Activated CD8-positive, alpha-beta T cell treated with anti-CD3 and anti-CD28 coated beads for 36 hours (primary cell): Measurements from ENCODE around the gene WDR62. TPM values are rescaled to one million over a fixed set of nuclear protein-coding genes. Genes with fewer than 3 reads are reported as not detected.

ENCODE experiments used
- ATAC-seq: fragments of 200-7000 bp; cut with Tn5 transposase; one replicate; pipeline ENCODE4 v1.10.0; 2021; ENCODE audit warnings: mild to moderate bottlenecking, moderate library complexity
- CTCF ChIA-PET: fragments of 350-600 bp; sonication (Branson Sonifier 250); formaldehyde crosslinking; loops from one replicate; lab custom pipeline; 2021; ENCODE audit warnings: antibody characterized with exemption; lab: Charles Lee
- POLR2A ChIA-PET: fragments of 350-600 bp; sonication (Branson Sonifier 250); formaldehyde crosslinking; loops from one replicate; lab custom pipeline; 2021; ENCODE audit warnings: antibody characterized with exemption; lab: Charles Lee
- DNase-seq: peaks from one replicate; pipeline ENCODE4 v3.0.0-alpha.2; 2020
- H3K27ac Mint-ChIP-seq: one replicate; pipeline ENCODE4 v1.8.0; 2021; ENCODE audit warnings: mild to moderate bottlenecking, mixed read lengths
- H3K27me3 Mint-ChIP-seq: one replicate; pipeline ENCODE4 v1.8.0; 2021; ENCODE audit warnings: mixed read lengths
- H3K36me3 Mint-ChIP-seq: one replicate; pipeline ENCODE4 v1.8.0; 2021; ENCODE audit warnings: low read depth, mixed read lengths
- H3K4me1 Mint-ChIP-seq: one replicate; pipeline ENCODE4 v1.8.0; 2021; ENCODE audit warnings: low read depth, mixed read lengths
- H3K4me3 Mint-ChIP-seq: one replicate; pipeline ENCODE4 v1.8.0; 2021; ENCODE audit warnings: mild to moderate bottlenecking, moderate library complexity, mixed read lengths
- H3K9me3 Mint-ChIP-seq: one replicate; pipeline ENCODE4 v1.8.0; 2021; ENCODE audit warnings: mixed read lengths
- CTCF ChIP-seq: fragments of 200-600 bp; IDR thresholded peaks from one replicate; pipeline ENCODE4 v1.8.0; 2022; ENCODE audit warnings: antibody characterized with exemption, mild to moderate bottlenecking
- intact Hi-C: fragments of 100-400 bp; cut with micrococcal nuclease; formaldehyde crosslinking; loops from one replicate; pipeline ENCODE4 v1.10.0; 2022
- total RNA-seq, 2 experiments: library from RNA; stranded (reverse); gene quantifications; one replicate each; pipeline ENCODE4 v1.2.3, GENCODE V29; 2021

The WDR62 gene
- total RNA-seq, 2 experiments from 2014 or later = 19.8 to 22.6 TPM

GRCh38 chr19:36106441-36106840 lies 51.7 kb downstream of the WDR62 start:
- peaks cover 14% of the 10 kb centered on the region for H3K36me3 Mint-ChIP-seq
- DNase-seq (no peak), ATAC-seq (no peak)
- TF ChIP-seq CTCF = no peak
- H3K4me1 Mint-ChIP-seq = no peaks in the 10 kb centered on the region
- ChIA-PET POLR2A (interaction anchor here (0.7 to 1.0 kb wide), 2 partner anchors 9 to 44 kb away, joined by 3 to 4 read pairs; no protein-coding TSS in a partner anchor), CTCF (no interaction called here)
- H3K4me3 Mint-ChIP-seq = no peak overlapping the region
- intact Hi-C loops = no loop called here
- H3K27me3 Mint-ChIP-seq = no peaks in the 10 kb centered on the region
- no peaks in the 10 kb centered on the region for H3K9me3 Mint-ChIP-seq
- H3K27ac Mint-ChIP-seq = no peak overlapping the region

GRCh38 chr19:36106991-36107390 lies 52.3 kb downstream of the WDR62 start:
- ChIA-PET POLR2A (interaction anchor here (0.7 to 1.0 kb wide), 2 partner anchors 8 to 10 kb away, joined by 3 to 4 read pairs; partner anchors contain the start of genes POLR2I and TBCB), CTCF (no interaction called here)
- no peaks in the 10 kb centered on the region for H3K27me3 Mint-ChIP-seq
- no peak for TF ChIP-seq CTCF
- H3K4me3 Mint-ChIP-seq = no peak overlapping the region
- no peaks in the 10 kb centered on the region for H3K4me1 Mint-ChIP-seq
- intact Hi-C loops = no loop called here
- no peak overlapping the region for H3K27ac Mint-ChIP-seq
- H3K9me3 Mint-ChIP-seq = no peaks in the 10 kb centered on the region
- ATAC-seq = no peak
- no peak for DNase-seq
- H3K36me3 Mint-ChIP-seq = peaks cover 18% of the 10 kb centered on the region

DNA sequence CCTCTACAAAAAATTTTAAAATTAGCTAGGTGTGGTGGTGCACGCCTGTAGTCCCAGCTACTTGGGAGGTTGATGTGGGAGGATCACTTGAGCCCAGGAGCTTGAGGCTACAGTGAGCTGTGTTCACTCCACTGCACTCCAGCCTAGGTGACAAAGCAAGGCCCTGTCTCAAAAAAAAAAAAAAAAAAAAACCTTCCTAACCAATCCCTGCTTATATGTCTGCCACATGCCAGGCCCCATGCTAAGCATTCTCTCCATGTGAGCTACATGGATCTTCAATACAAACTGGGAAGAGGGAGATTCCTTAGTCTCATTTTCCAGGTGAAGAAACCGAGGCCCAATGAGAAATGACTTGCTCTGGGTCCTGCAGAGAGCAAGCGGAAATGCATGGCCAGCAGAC lies 54.0 kb downstream of the WDR62 start:
- TF ChIP-seq CTCF = no peak
- DNase-seq = no peak
- CTCF ChIA-PET = interaction anchor here (0.7 kb wide), 1 partner anchor 57 kb away, joined by 3 read pairs; no protein-coding TSS in a partner anchor

DNA sequence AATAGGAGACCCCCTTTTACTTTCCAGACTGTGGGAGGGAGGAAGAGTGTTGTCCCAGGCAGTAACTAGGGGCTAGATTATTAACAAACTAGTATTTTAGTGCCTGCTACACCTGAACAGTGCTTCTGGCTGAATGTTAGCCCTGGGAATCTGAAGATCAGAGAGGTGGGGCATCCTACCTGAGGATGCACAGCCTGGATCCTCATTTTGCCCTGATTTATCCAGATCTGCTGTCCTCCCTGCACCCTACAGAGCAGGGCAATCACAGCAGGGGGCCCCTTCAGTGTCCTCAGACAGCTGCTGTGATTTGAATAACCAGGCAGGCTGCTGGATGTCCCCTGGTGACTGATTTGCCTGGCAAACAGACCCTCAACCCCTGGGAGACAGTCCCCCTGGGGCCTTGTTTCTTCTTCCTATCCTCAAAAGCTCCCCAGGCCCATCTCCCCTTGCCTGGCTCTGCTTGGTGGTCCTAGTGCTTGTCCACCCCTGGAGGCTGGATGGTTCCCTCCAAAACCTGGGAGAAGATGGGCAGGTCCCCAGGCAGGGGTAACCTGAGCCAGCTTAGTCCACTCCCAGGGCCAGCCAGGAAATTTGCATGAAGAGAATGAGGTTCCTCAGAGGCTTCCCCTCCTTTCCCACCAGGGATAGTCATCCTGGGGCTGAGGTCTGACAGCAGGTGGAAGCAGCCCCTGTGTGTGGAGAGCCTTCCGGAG lies 55.9 kb downstream of the WDR62 start, which contains the start of gene OVOL3:
OVOL3 (plus strand) TSS at position 657 of the 713 bp plus-strand sequence. CDS start 60 bp downstream, outside the sequence.
- intact Hi-C loops = no loop called here
- Mint-ChIP-seq H3K4me1 (peaks cover 12% of the 10 kb centered on the region), H3K27ac (no peak within 1 kb of the TSS), H3K27me3 (no peaks in the 10 kb centered on the region), H3K36me3 (peaks cover 20% of the 10 kb centered on the region), H3K9me3 (no peaks in the 10 kb centered on the region), H3K4me3 (no peak within 1 kb of the TSS)
- CTCF ChIA-PET = no interaction called here
- ATAC-seq = no peak
- POLR2A ChIA-PET = interaction anchor here (1.8 kb wide), 1 partner anchor 10 kb away, joined by 4 read pairs; no protein-coding TSS in a partner anchor
- no peak for DNase-seq
- TF ChIP-seq CTCF = no peak

More for the DNA sequence above, 54.0 kb downstream of the WDR62 start:
- no peak for ATAC-seq
- H3K36me3 Mint-ChIP-seq = peaks cover 19% of the 10 kb centered on the region
- peaks cover 9% of the 10 kb centered on the region for H3K4me1 Mint-ChIP-seq
- no peaks in the 10 kb centered on the region for H3K27me3 Mint-ChIP-seq
- POLR2A ChIA-PET = no interaction called here
- no peak overlapping the region for H3K27ac Mint-ChIP-seq
- intact Hi-C loops = no loop called here
- H3K4me3 Mint-ChIP-seq = no peak overlapping the region
- H3K9me3 Mint-ChIP-seq = no peaks in the 10 kb centered on the region

- ChIA-PET POLR2A (interaction anchor here (0.8 to 1.8 kb wide), 3 partner anchors 10 to 104 kb away, joined by 3 to 4 read pairs (median 4); partner anchors contain the start of genes ALKBH6 and ZNF146), CTCF (no interaction called here)
- no peak for TF ChIP-seq CTCF
- ATAC-seq (no peak), DNase-seq (no peak)
- peaks cover 14% of the 10 kb centered on the region for H3K4me1 Mint-ChIP-seq
- no peaks in the 10 kb centered on the region for H3K27me3 Mint-ChIP-seq
- H3K36me3 Mint-ChIP-seq = peaks cover 21% of the 10 kb centered on the region
- intact Hi-C loops = no loop called here
- H3K4me3 Mint-ChIP-seq = no peak overlapping the region
- no peak overlapping the region for H3K27ac Mint-ChIP-seq
- no peaks in the 10 kb centered on the region for H3K9me3 Mint-ChIP-seq
Observed at GRCh38 chr19:36111200-36111539, 56.5 kb downstream of the WDR62 start.
